GM18517 (cell line): ENCODE measurements around the gene MYO7A.

Experiments used
- ATAC-seq: cut with Tn5 transposase; IDR thresholded peaks from one replicate; pipeline ENCODE4 v1.9.1; 2021; ENCODE audit warnings: mild to moderate bottlenecking, moderate library complexity; ENCODE audit not compliant: unreplicated experiment

MYO7A gene

GRCh38 chr11:77110836-77111235 lies 17.2 kb upstream of the MYO7A start:
- no peak for ATAC-seq

DNA sequence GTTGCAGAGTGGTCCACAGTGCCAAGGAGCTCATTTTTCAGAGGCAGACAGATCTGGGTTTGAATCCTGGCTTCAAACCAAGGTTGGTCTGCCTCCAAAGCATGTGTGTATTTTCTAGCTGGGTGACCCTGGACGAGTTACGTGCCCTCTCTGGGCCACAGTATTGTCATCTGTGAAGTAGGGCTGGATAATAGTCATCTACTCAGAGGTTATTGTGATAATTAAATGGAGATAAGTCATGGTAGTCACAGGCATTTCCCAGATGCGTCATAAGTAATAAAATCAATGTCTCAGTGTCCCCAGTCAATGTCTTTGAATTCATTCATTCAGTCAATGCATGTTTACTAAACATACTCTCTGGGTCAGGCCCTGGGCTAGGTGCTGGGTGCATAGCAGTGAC lies 16.8 kb upstream of the MYO7A start:
- no peak for ATAC-seq

GRCh38 chr11:77111946-77112345 lies 16.1 kb upstream of the MYO7A start:
- no peak for ATAC-seq

GRCh38 chr11:77112641-77113381 lies 15.2 kb upstream of the MYO7A start:
- ATAC-seq, result no peak

GRCh38 chr11:77113382-77114088 lies 14.5 kb upstream of the MYO7A start:
- ATAC-seq, result no peak

- ATAC-seq, result no peak
Measured at GRCh38 chr11:77114089-77114463, 14.0 kb upstream of the MYO7A start.

DNA sequence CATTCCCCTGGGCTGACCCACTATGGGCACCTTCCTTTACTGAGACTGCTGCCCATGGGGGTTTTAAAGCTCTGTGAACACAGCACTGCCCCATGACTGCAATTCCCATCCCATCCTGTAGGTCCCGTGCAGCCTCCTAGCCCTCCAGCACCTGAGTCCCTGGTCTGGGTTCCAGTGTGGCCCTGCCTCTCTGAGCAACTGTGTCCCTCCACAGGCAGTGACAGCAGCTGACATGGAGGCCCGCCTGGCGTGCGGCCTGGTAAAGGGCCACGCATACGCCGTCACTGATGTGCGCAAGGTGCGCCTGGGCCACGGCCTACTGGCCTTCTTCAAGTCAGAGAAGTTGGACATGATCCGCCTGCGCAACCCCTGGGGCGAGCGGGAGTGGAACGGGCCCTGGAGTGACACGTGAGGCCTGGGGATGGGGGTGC lies 12.8 kb upstream of the MYO7A start:
- ATAC-seq, result no peak

- no peak for ATAC-seq
Measured at GRCh38 chr11:77115956-77116355, 12.1 kb upstream of the MYO7A start.

GRCh38 chr11:77117492-77117891 lies 10.6 kb upstream of the MYO7A start:
- ATAC-seq, result no peak

GRCh38 chr11:77118086-77118485 lies 10.0 kb upstream of the MYO7A start:
- ATAC-seq, result no peak

GRCh38 chr11:77118971-77119370 lies 9.1 kb upstream of the MYO7A start:
- ATAC-seq, result no peak

GRCh38 chr11:77119531-77119936 lies 8.5 kb upstream of the MYO7A start:
- no peak for ATAC-seq

GRCh38 chr11:77120571-77120970 lies 7.5 kb upstream of the MYO7A start:
- no peak for ATAC-seq

- ATAC-seq, result no peak
Measured at GRCh38 chr11:77121096-77121640, 6.9 kb upstream of the MYO7A start.

GRCh38 chr11:77121876-77122575 lies 6.0 kb upstream of the MYO7A start:
- no peak for ATAC-seq

DNA sequence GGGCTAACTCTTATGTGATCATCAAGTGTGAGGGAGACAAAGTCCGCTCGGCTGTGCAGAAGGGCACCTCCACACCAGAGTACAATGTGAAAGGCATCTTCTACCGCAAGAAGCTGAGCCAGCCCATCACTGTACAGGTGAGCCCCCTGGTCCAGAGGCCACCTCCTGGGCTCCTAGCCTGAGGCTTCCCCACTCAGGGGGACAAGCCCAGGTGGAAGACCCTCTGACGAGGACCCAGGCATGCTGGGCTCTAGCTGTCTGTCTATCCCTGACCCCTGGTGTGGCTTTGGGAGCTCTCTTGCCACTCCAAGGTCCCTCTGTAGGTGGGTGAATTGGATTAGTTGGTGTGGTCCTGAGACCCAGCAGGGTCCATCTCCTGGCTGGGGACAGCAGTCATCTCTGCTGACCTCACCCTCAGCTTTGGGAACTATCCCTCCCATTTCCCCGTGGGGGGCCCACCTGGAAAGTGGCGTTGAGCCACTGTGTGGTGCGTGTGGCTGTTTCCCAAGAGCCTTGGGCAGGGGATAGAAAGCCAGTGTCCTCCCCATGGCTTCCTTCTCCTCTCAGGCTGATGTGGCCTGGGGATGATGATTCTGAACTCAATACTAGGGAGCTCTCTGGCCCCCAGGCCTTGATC lies 5.4 kb upstream of the MYO7A start:
- ATAC-seq, result no peak

GRCh38 chr11:77123591-77123990 lies 4.5 kb upstream of the MYO7A start:
- ATAC-seq, result no peak

DNA sequence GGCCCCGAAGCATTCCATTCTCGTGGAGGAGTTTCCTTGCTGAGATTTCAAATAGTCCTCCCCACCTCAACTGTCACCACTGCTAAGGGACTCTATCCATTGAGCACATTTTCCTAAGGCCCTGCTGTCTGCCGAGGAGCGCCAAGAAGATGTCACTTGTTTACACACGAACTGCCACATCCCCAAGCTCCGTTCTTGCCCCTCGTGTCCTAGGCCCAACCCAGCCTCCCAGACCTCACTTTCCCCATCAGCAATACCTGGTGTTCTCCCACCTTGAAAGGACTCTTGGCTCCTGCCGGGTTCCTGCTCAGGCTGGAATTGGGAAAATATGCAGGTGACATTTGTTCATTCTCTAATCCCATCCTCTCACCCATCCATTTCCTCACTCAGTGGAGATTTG lies 4.0 kb upstream of the MYO7A start:
- ATAC-seq, result no peak

DNA sequence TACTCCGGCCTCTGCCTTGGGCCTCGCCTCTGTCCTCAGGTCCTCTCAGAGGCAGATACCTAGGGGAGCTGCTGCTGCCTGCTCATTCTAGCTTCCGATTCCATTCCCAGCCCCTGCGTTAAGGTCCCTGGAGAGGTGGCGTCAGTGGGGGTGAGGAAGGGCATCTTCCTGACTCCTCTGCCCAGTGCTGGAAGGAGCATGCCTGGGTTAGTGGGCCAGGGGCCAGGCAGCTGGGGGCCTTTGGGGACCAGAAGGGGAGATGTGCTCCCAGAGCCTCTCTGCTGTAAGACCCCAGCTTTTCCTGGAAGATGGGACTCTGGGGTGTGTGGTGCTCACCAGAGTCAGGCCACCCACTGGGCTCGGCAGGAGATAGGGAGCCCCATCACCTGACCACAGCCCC lies 3.6 kb upstream of the MYO7A start:
- ATAC-seq, result no peak

- no peak for ATAC-seq
Measured at GRCh38 chr11:77125191-77125590, 2.9 kb upstream of the MYO7A start.

- no peak for ATAC-seq
Measured at GRCh38 chr11:77125695-77126094, 2.4 kb upstream of the MYO7A start.
